Stimulated activated CD4-positive, alpha-beta T cell treated with anti-CD3 and anti-CD28 coated beads, Interleukin-1b, Interleukin-23, amount 100 ng/mL, for 48 hours (primary cell): ENCODE measurements around the gene WDR77.
A peak's percentile ranks its signal among the peaks of the same experiment; 100 is the strongest.

Experiments used
- DNase-seq: peaks from one replicate; pipeline ENCODE4 v3.0.0-alpha.2; 2020

WDR77 gene

DNA sequence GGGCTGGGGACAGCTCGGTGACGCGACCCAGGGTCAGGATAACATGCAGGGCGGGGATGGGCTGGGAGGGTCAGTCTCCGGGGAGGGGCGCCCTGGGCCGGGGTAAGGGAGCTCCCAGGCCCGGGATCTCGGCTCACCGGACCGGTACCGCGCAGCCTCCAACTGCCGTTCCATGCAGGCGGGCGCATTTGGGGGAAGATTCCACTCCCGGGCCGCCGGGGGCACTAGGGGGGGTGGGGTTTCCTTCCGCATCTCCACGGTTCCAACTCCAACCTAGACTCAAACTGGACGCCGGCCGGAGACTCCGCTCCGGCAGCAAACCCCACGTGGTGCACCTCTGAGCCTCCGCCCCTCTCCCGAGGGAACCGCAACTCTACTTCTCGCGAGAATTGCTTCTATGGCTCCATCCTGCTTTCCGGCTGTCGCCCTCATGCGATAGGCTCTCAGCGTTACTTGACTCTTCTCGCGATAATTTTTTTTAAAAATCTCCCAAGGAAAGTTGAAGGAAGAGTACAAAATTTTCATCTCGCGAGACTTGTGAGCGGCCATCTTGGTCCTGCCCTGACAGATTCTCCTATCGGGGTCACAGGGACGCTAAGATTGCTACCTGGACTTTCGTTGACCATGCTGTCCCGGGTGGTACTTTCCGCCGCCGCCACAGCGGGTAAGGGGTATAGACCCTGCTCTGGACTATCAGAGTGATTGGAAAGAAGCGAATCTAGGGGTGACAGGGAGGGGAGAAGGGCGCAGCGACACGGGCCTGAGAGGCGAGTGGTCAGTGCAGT lies at the start of gene WDR77, which contains the start of gene ATP5PB:
TSS of gene WDR77 (minus strand) at position 339 of the 785 bp plus-strand sequence. CDS start at position 252, 87 bp downstream.
TSS of gene ATP5PB (plus strand) at position 547 of the 785 bp plus-strand sequence. CDS start at position 625, 78 bp downstream.
- peak; percentile 93 for DNase-seq

DNA sequence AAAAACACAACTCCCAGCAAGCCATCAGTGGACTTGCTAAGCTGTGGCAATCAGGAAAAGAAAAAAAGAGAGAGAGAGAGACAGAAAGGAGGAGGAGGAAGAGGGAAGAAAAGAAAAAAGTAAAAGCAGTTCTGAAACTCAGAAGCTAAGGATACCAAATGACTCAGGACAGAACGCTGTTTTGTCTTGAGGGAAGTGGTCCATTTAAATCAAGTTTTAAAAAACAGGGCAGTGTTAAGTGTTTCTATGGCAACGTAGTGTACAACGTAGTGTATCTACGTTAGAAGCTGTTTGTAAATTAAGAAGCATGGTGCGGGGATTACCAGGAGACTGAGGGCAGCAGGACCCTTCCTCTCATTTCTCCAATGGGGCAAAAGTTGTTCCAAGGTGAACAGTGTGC lies 48.5 kb upstream of the WDR77 start:
- DNase-seq = no peak

DNA sequence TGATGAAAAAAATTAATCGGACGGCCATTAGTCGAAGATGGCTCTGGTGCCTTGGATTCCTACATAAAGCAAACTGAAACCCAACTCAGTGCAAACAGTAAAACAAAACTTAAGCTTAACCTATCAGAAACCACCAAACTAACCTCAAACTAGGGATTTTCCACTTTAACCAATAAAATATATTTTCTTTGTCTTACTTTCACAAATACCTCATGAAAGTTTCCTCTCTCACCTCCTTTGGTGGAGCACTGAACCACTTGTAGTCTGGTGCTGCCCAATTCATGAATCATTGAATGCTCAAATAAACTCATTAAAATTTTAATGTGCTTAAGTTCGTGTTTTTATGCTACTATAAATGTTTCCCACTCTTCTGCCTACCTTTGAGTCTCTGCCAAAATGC lies 47.3 kb upstream of the WDR77 start:
- no peak for DNase-seq

DNA sequence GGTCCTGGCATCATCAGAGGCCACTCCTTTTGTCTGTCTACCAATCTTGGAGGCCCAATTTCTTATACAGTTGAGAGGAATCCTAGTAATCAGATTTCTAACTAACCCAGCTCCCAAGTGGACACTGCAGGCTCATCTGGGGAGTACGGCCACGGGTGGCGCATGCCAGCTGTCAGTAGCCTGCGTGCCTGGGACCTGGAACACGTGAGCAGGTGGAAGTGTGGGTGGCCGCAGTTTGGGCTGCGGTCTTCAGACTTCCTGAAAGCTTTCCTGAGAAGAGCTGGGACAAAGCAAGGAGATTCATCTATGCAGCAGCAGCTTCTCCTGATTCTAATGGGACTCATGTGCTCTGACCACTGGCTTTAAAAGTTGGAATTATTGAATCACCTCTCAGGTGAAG lies 42.0 kb upstream of the WDR77 start:
- DNase-seq = no peak

DNA sequence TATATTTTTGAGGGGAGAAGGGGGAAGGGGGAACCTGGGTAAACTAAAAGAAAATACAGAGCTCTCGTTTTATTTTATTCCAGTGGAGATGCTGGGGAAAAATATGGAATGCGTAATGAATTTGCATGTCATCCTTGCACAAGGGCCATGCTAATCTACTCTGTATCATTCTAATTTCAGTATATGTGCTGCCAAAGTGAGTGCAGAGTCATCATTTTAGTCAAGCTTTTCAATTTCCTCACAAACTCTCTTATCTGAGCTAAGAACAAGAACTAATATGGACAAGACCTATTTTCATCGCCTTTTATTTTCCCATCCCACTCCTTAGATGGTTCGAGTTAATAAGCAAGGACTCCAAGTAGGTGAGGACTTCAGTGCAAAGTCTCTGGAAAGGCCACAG lies 41.2 kb upstream of the WDR77 start:
- DNase-seq = no peak

DNA sequence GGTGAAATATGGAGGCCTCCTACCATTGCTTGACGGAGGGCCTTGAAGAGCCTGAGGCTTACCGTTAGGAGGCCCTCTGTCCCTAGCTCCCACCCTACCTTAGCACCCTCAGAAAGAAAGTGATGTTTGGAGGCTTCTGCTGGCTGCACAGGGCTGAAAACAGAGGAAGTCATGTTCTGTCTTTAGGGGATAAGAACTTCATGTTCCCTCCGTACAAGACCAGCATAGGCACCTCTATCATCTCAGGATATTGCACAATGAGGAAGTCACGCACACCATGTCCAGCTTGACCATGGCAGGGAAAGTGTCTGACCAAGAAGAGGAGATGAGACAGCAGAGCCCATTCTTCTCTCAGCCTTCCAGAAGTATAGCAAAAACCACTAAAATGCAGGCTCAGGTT lies 40.5 kb upstream of the WDR77 start:
- no peak for DNase-seq

DNA sequence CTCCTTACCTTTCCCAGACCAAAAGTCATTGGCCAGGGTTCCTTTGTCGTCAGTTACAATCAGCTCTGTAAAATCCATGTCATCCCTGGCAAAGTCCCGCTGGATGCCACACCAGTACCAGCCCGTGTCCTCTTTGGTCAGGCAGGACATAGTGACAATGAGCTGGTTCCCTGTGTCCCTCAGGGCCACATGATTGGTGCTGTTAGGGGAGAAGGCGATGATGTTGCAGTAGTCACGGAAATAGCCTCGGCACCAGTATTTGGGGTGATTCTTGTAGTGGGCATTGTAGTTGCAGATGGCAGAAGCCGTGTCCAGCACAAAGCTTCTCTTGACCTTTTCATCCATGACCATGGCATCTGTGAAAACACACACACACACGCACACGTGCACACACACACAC lies 39.6 kb upstream of the WDR77 start:
- no peak for DNase-seq

DNA sequence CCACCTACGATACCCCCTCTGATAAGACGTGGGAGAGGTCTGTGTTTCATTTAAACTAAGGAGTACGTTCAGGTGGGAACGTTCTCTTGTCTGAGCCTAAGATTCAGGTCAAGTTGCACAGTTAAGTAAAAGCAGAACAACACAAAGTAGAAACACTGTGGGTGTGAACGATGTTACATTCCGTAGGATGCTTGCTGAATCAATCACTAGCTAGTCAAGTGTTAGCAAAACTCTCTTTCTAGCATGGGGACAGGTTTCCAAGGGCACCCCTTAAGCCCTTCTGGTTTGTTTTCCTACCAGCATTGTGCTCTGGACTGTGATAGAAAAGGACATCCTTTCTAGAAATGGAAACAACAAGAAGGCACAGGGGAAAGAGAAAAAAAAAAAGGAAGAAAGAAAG lies 38.1 kb upstream of the WDR77 start:
- no peak for DNase-seq

DNA sequence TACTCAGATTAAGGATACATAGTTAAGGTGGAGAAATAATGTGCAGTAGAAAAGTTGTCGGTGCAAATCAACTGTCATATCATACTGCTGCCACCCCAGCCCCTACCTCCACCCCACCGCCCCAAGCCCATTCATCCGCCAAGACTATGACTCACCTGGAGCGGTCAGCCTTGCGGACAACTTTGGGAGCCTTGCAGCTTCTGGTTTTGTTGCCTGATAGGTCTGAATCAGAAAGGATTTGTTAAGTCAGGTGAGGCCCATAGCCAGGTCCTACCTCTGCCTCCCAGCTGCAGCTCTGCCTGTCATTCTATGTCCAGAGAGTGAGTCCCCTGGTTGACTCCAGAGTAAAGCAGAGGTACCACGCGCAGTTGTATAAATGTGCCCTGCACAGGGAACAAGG lies 37.4 kb upstream of the WDR77 start:
- DNase-seq = no peak

DNA sequence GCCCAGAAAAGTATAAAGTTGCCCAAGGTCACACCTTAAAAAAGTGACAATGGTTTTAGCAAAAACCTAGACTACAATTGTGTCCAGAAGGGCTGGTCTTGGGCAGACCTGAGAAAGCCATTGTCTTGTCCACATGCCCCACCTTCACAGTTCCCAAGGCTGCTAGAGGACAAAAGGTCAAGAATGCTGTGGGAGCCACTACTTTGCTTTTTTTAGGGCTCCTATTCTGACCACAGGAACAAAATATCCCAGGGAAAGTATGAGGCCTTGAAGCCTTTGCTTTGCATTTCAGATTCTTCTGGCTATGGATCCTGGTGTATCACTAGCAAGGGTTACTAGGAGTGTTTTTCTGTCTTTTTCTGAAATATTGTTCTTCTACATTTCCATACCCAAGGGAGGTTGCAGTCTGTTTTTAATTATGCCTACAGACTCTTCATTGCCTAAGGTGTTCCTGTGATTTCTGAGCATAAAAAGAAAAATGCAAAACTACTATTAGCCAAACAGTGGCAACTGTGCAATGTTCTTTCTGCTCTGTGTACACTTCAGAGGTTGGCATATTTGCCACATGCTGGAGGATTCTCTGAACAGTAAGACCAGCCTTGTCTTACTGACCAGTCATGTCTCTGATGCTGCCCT lies 35.5 kb upstream of the WDR77 start:
- no peak for DNase-seq

DNA sequence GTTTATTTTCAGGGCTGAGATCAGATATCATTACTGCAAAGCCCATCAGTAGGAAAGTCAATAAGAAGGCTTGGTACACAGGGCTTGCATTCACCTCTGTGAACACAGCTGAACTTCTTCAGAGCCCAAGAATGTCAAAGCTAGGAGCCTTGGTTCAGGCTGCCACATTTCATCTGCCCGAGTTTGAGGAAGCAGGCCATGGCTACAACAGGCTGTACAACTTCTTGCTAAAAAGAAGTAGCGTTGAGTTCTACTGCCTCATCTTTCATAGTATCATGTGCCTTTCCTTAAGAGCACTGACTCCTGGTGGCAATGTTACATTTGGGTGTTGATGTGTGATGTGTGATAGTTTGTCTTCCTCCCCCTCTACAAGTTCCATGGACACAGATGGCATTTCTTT lies 34.8 kb upstream of the WDR77 start:
- DNase-seq = no peak

DNA sequence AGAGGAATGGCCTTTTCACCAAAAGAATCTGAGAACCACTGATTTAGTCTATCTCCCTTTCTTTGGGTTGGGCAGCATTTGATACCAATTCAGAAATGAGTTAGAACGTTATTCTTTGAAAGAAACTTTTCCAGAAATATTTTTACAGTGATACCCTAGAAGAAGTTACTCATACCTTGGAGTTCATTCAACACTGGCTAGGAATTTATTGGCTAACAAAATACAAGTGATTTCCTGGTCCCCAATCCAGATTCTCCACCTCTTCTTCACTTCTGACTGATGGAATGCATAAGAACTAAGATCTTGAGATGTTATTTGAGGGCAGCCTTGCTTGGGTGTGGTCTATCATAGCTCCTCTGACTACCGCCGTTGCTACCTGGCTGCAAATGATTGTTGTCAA lies 34.1 kb upstream of the WDR77 start:
- DNase-seq = no peak

DNA sequence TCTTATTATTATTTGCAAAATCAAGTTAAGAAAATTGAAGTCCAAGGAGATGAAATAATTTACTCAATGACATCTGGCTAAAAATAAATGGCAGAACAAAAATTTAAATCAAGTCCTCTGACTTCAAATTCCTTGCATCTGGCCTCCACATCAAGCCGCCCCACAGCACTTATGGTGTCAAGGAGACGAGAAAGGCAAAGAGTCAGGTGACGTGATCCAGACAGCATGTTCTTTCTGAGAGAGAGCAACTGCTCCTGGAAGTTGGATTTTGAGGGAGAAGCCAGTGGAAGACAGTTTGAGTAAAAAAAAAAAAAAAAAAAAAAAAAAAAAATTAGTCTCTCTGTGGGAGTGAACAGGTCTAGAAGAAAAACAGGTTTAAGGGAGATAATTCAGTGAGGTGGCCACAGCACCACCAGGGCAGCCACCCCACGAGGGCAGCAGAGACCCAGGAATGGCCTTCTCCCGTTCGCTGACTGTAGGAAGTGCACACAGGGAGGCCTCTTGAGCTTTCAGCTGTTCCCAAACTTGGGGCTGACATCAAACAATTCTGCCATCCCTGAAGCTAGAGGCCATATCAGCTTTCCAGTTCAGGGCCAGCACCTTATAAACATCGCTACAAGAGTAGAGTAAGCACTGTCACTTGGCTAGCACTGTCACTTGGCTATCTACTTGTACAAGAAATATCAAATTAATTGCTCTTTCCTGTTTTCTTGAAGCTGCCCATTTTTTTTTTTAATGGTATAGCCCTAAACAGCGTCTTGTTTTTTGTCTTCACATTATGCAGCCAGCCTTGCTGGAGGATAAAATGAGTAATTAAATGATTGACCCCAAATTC lies 32.5 kb upstream of the WDR77 start:
- peak; percentile 56 for DNase-seq

DNA sequence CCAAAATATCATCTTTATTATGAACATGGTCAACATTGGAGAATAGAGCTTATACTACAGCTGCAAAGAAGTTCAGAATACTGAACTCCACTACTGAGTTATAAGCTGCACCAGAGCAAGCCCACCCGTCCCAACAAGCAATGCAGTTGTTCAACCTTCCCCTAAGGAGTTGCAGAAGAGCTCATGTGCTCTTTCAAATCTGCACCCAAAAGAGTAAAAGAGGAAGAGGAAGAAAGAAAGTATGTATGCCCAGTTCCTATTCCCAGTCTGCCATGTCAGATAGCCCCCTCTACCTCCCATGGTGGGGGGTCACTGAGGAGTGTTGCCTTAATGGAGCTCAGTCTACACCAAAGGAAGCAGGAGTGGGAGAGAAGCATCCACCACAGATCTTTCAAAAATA lies 31.6 kb upstream of the WDR77 start:
- DNase-seq = no peak

DNA sequence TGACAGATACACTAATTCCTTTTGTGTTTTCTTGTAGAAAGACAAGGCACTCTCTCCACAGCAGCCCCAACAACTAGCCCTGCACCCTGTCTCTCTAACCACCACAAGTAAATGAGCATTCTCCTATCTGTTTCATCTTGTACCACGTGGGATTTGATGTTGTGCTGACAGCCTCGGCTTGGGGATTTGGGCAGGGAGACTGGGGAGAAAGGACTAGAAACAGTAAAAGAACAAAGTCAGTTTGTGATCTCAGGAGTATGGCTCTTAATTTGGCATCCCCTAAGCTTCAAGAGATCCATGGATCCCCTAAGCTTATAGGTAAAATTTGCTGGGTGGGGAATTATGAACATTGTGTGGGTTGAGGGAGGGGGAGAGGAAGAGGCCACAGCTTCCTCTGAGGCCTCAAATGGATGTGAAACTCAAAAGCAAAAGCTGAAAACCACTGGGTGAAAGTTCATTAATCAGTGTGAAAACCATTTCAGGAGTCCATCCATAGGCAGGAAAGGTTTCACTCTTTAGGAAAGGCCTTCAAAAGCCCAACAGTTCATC lies 27.8 kb upstream of the WDR77 start:
- peak; percentile 46 for DNase-seq

DNA sequence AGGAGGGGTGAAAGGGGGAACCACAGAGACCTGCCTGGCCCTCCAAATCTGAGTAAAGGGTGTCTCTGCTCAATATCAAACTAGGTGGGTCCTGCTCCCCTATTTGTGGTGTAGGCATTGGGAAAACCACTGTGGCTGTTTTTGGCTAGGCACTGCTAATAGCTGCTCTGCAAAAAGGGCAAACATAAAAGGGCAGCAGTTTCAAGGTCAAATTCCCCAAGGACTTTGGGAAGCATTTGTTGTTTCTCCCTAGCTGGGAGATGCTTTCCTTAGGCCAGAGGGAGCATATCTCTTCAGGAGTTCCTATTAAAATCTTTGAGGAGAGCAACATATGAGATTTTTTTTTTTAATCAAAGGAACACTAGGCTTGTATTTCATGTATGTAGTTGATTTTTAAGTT lies 27.2 kb upstream of the WDR77 start:
- no peak for DNase-seq

DNA sequence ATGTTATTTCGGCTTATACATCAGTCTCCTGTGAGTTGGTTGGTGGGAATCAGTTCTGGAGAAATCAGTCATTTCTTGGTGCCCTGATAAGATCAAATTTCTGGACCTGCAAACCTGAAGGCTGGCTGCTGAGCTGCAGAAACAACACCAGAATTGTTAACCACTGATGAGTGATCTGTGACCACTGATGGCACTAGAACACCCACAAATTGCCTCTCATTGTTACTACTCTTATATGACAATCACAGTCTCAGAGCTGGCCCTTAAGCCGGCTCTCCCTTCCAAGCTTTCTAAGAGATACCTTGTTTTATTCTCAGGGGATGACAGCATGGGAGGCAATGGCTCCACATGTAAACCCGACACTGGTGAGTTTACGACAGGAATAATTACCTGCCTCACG lies 26.6 kb upstream of the WDR77 start:
- DNase-seq = peak; percentile 65

DNA sequence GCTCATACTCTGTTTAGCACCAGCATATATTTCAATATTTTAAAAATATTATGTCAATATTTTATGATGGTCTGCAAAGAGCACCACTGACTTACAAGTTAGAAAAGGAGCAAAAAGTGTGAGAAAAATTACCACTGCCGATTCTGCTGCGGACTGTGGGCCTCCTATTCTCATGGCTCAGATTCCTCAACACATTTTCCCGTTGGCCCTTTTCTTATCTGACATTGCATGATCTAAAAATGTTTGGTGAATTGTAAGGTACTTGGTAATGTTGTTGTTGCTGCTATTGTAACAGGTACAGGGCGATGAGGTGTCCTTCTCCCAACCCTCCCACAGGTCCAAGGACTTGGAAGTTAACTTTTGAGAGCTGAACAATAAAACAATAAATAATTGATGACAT lies 25.5 kb upstream of the WDR77 start:
- no peak for DNase-seq

DNA sequence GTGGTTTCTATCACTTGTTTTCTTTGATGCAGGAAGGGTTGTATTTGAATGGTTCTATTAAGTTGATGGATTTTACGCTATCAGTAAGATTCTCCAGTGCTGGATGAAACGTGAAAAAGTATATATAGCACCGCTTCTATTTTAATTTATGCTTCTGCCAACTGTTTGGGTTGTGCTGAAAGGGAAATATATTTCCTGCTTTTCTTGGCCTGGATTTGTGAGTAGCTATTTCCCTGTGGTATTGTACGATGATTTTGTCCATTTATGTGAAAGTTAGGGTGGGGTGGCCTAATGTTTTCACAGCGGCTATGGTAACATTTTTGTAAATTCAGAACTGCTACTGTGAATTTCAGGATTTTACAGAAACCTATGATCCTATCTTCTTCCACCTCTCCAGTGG lies 25.1 kb upstream of the WDR77 start:
- no peak for DNase-seq

DNA sequence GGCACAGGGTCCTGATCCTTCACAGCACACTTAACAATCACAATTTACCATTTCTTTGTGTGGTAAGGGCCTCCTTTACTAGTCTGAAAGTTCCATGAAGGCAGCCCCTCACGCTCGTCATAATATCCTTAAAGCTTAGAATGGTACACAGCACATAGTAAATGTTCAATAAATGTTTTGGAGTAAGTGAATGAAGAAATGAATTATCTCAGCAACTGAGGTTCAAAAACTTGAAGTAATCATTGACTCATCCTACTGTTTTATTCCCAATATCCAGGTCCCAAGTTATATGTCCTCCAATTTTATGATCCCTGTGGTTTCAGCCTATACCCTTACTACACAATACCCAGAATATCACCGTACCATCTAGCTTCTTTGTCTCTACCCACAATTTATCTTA lies 22.5 kb upstream of the WDR77 start:
- DNase-seq = no peak

DNA sequence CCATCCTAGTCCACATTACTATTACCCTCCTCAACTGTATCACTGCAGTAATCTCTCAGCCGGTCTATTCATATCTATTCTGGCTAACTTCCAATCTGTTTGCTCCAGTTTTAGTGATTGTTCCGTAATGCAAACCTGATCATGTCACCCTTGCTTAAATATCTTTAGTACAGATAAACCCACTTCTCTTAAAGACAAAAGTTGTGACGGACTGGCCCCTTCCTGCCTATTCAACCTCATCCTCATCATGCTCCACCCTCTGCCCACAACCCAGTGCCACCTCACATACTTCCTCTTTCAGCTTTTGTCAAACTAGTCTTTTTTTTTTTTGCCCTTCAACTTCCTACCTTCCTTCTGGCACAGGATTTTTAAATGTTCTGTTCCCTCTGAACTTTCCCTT lies 22.0 kb upstream of the WDR77 start:
- DNase-seq = peak; percentile 60

DNA sequence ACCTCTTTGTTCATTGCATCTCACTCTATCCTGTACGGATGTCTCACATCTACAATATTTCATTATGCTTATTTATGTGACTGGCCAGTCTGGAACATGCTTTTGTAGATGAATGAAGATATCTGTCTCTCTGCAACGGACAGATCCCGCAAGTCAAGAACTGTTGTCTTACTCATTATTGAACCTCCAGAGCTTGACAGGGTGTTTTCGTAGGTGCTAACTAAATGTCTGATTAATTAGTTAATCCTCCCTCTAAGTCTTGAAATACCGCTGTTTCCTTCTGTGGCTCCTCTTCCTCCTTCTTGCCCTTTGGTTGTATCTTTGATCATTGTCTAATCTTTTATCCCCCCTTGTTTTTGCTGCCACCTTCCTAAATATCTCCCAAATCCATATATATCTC lies 21.5 kb upstream of the WDR77 start:
- no peak for DNase-seq

DNA sequence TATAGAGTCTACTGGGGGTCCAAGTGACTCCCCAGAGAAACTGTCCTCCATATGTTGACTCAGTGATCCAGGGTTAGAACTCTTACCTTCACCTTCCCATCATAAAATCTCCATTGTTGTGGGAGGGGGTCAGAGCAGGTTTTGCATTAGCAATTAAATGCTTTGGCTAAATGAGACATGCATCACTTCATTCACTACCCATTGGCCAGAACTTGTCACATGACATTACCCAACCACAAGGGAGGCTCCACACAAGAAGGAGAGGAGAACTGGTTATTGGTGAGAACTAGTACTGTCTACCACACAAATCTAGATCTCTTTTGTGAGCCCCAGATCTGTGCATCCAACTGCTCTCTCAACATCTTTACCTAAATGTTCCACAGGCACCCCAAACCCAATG lies 20.5 kb upstream of the WDR77 start:
- DNase-seq = no peak

DNA sequence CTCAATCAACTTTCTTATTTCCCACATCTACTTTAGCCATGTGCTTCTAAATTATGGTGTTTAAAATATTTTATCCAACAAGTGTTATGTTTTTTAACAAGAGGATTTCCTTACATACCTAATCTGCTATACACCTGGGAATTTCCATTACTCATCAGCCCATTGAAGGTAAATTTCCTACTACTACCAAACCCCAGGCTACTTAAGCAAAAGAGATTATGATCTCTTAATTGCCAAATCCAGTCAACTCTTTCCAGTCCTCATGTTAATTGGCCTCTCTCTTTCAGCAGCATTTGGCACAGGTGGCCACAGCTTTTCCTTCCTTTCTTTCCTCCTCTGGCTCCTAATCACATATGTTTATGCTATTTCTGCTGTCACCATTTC lies 19.7 kb upstream of the WDR77 start:
- no peak for DNase-seq
